Measurements from ENCODE around the gene MFAP4. TPM values are rescaled to one million over a fixed set of nuclear protein-coding genes. Genes with fewer than 3 reads are reported as not detected.

Gene MFAP4
- 100 to 1,000 TPM in 2 of 4 donors, 10 to 100 TPM in 2; 79.0 to 170 (median 111) TPM for total RNA-seq

GRCh38 chr17:19386974-19387920, at the start of gene MFAP4:
Gene MFAP4 (minus strand): TSS chr17:19387190. CDS start chr17:19387155, 35 bp downstream.
- peak; percentile 47 for ATAC-seq (ENCODE audit: low FRiP score)
- DNase-seq (ENCODE audit: low spot score), result peak; percentile 20
- no peak for TF ChIP-seq CTCF (IDR thresholded peaks at IDR 0.05)

GRCh38 chr17:19433727-19434340, 46.8 kb upstream of the MFAP4 start:
- ATAC-seq (ENCODE audit: low FRiP score) (no peak), DNase-seq (ENCODE audit: low spot score) (no peak)
- no peak for TF ChIP-seq CTCF (IDR thresholded peaks at IDR 0.05)

- ATAC-seq (ENCODE audit: low FRiP score) (no peak), DNase-seq (ENCODE audit: low spot score) (no peak)
- TF ChIP-seq CTCF (IDR thresholded peaks at IDR 0.05), result no peak
These were observed 46.3 kb upstream of the MFAP4 start for GRCh38 chr17:19433255-19433654.

GRCh38 chr17:19431691-19432090, 44.7 kb upstream of the MFAP4 start:
- no peak for TF ChIP-seq CTCF (IDR thresholded peaks at IDR 0.05)
- DNase-seq (ENCODE audit: low spot score), result no peak
- no peak for ATAC-seq (ENCODE audit: low FRiP score)

- DNase-seq (ENCODE audit: low spot score) (no peak), ATAC-seq (ENCODE audit: low FRiP score) (no peak)
- no peak for TF ChIP-seq CTCF (IDR thresholded peaks at IDR 0.05)
These were observed 39.6 kb upstream of the MFAP4 start for GRCh38 chr17:19426631-19427030.

GRCh38 chr17:19424934-19425868, 38.2 kb upstream of the MFAP4 start:
- ATAC-seq (ENCODE audit: low FRiP score) (peak; percentile 78), DNase-seq (ENCODE audit: low spot score) (no peak)
- no peak for TF ChIP-seq CTCF (IDR thresholded peaks at IDR 0.05)
